Measurements from ENCODE around the gene PRKACA. TPM values are rescaled to one million over a fixed set of nuclear protein-coding genes. Genes with fewer than 3 reads are reported as not detected.
A peak's percentile ranks its signal among the peaks of the same experiment; 100 is the strongest.

Gene PRKACA
- total RNA-seq, 2 donors from 2014 or later, result 66.3 to 84.5 TPM

GRCh38 chr19:14112051-14112808 is 5.3 kb downstream of the PRKACA start:
- DNase-seq (ENCODE audit: low spot score in 2 of 2) (no peak), ATAC-seq (no peak)
- Mint-ChIP-seq H3K27ac (no peak overlapping the region), H3K36me3 (peaks cover 0 to 5% of the 10 kb centered on the region in 2 donors), H3K9me3 (no peaks in the 10 kb centered on the region)

- DNase-seq (ENCODE audit: low spot score in 2 of 2) (no peak), ATAC-seq (no peak)
- H3K27ac Mint-ChIP-seq, result no peak overlapping the region
- no peaks in the 10 kb centered on the region for H3K9me3 Mint-ChIP-seq
- peaks cover 0 to 2% of the 10 kb centered on the region in 2 donors for H3K36me3 Mint-ChIP-seq
Observed at GRCh38 chr19:14111486-14111885, 6.1 kb downstream of the PRKACA start.

GRCh38 chr19:14110650-14111049 is 6.9 kb downstream of the PRKACA start:
- no peak overlapping the region for H3K27ac Mint-ChIP-seq

GRCh38 chr19:14107581-14108461 is 9.7 kb downstream of the PRKACA start:
- peak overlapping the region in 1 of 2 donors; percentile 75 for H3K27ac Mint-ChIP-seq
- no peak for ATAC-seq
- H3K36me3 Mint-ChIP-seq, result no peaks in the 10 kb centered on the region
- DNase-seq (ENCODE audit: low spot score in 2 of 2), result no peak
- no peaks in the 10 kb centered on the region for H3K9me3 Mint-ChIP-seq

More at GRCh38 chr19:14110650-14111049, 6.9 kb downstream of the PRKACA start:
- ATAC-seq (no peak), DNase-seq (ENCODE audit: low spot score in 2 of 2) (no peak)
- Mint-ChIP-seq H3K9me3 (no peaks in the 10 kb centered on the region), H3K36me3 (no peaks in the 10 kb centered on the region)

- no peak for DNase-seq (ENCODE audit: low spot score in 2 of 2)
- Mint-ChIP-seq H3K9me3 (no peaks in the 10 kb centered on the region), H3K36me3 (no peaks in the 10 kb centered on the region), H3K27ac (peak overlapping the region in 1 of 2 donors; percentile 55)
- no peak for ATAC-seq
Observed at GRCh38 chr19:14106840-14107239, 10.7 kb downstream of the PRKACA start.

GRCh38 chr19:14105680-14106079 is 11.9 kb downstream of the PRKACA start:
- Mint-ChIP-seq H3K36me3 (no peaks in the 10 kb centered on the region), H3K9me3 (no peaks in the 10 kb centered on the region), H3K27ac (no peak overlapping the region)
- DNase-seq (ENCODE audit: low spot score in 2 of 2) (no peak), ATAC-seq (no peak)

GRCh38 chr19:14103310-14103709 is 14.3 kb downstream of the PRKACA start:
- Mint-ChIP-seq H3K36me3 (no peaks in the 10 kb centered on the region), H3K9me3 (no peaks in the 10 kb centered on the region), H3K27ac (peak overlapping the region in 1 of 2 donors; percentile 68)
- DNase-seq (ENCODE audit: low spot score in 2 of 2) (no peak), ATAC-seq (no peak)

GRCh38 chr19:14102756-14103155 is 14.8 kb downstream of the PRKACA start:
- ATAC-seq (no peak), DNase-seq (ENCODE audit: low spot score in 2 of 2) (no peak)
- Mint-ChIP-seq H3K27ac (peak overlapping the region in 1 of 2 donors; percentile 68), H3K9me3 (no peaks in the 10 kb centered on the region), H3K36me3 (no peaks in the 10 kb centered on the region)

GRCh38 chr19:14102102-14102696 is 15.4 kb downstream of the PRKACA start:
- DNase-seq (ENCODE audit: low spot score in 2 of 2) (no peak), ATAC-seq (no peak)
- no peak overlapping the region for H3K27ac Mint-ChIP-seq
- no peaks in the 10 kb centered on the region for H3K36me3 Mint-ChIP-seq
- no peaks in the 10 kb centered on the region for H3K9me3 Mint-ChIP-seq

GRCh38 chr19:14101003-14101545 is 16.5 kb downstream of the PRKACA start:
- Mint-ChIP-seq H3K36me3 (no peaks in the 10 kb centered on the region), H3K9me3 (no peaks in the 10 kb centered on the region), H3K27ac (peak overlapping the region; percentile 28 to 65)
- DNase-seq (ENCODE audit: low spot score in 2 of 2), result no peak
- ATAC-seq, result no peak

- no peak for ATAC-seq
- H3K9me3 Mint-ChIP-seq, result peaks cover 3 to 7% of the 10 kb centered on the region in 2 donors
Observed at GRCh38 chr19:14097532-14098151, 19.9 kb downstream of the PRKACA start.

GRCh38 chr19:14096272-14096992 is 21.1 kb downstream of the PRKACA start:
- Mint-ChIP-seq H3K9me3 (peaks cover 3 to 7% of the 10 kb centered on the region in 2 donors), H3K36me3 (peaks cover 0 to 25% of the 10 kb centered on the region in 2 donors), H3K27ac (peak overlapping the region in 1 of 2 donors; percentile 54)
- DNase-seq (ENCODE audit: low spot score in 2 of 2) (no peak), ATAC-seq (no peak)

More at GRCh38 chr19:14097532-14098151, 19.9 kb downstream of the PRKACA start:
- Mint-ChIP-seq H3K27ac (no peak overlapping the region), H3K36me3 (peaks cover 0 to 16% of the 10 kb centered on the region in 2 donors)
- DNase-seq (ENCODE audit: low spot score in 2 of 2), result no peak

GRCh38 chr19:14094854-14095253 is 22.7 kb downstream of the PRKACA start:
- peaks cover 3 to 7% of the 10 kb centered on the region in 2 donors for H3K9me3 Mint-ChIP-seq
- H3K27ac Mint-ChIP-seq, result no peak overlapping the region
- H3K36me3 Mint-ChIP-seq, result peaks cover 0 to 26% of the 10 kb centered on the region in 2 donors
- DNase-seq (ENCODE audit: low spot score in 2 of 2) (no peak), ATAC-seq (no peak)

- peaks cover 3 to 7% of the 10 kb centered on the region in 2 donors for H3K9me3 Mint-ChIP-seq
- peaks cover 8 to 32% of the 10 kb centered on the region in 2 donors for H3K36me3 Mint-ChIP-seq
- no peak for ATAC-seq
- no peak for DNase-seq (ENCODE audit: low spot score in 2 of 2)
- H3K27ac Mint-ChIP-seq, result no peak overlapping the region
Observed at GRCh38 chr19:14093117-14093823, 24.3 kb downstream of the PRKACA start.

- Mint-ChIP-seq H3K27ac (peak overlapping the region; percentile 63 to 99), H3K36me3 (peaks cover 12 to 32% of the 10 kb centered on the region in 2 donors), H3K9me3 (peaks cover 3 to 7% of the 10 kb centered on the region in 2 donors)
- DNase-seq (ENCODE audit: low spot score in 2 of 2), result no peak
- ATAC-seq, result peak in 1 of 2 donors; percentile 19
Observed at GRCh38 chr19:14091813-14092462, 25.6 kb downstream of the PRKACA start.
